HCT116 (cell line): ENCODE data around the gene ITM2C. TPM values are rescaled to one million over a fixed set of nuclear protein-coding genes. Genes with fewer than 3 reads are reported as not detected.

ENCODE experiments used
- ATAC-seq: fragments of 200-7000 bp; cut with Tn5 transposase; 2 replicates; pipeline ENCODE4 v1.9.1; 2020; ENCODE audit warnings: mild to moderate bottlenecking, moderate library complexity
- BruUV-seq: library from RNA; stranded (reverse); fragments of 400-500 nt; replicated peaks from 2 replicates; lab custom pipeline; 2021; lab: Mats Ljungman, UMichigan
- CTCF ChIA-PET: fragments of 300-600 bp; sonication (Branson Sonifier 250); formaldehyde crosslinking; loops from one replicate; lab custom pipeline; 2021; ENCODE audit warnings: antibody characterized with exemption; lab: Charles Lee
- POLR2A ChIA-PET: fragments of 300-600, 350-600 bp; sonication (Branson Sonifier 250); formaldehyde crosslinking; loops from one replicate; lab custom pipeline; 2021; ENCODE audit warnings: antibody characterized with exemption; lab: Charles Lee
- RAD21 ChIA-PET, 2 experiments: fragments of 300-600 bp; sonication (Branson Sonifier 250); formaldehyde crosslinking; loops; one replicate each; lab custom pipeline; 2023; ENCODE audit warnings: low total read pairs in 2 of 2; ENCODE audit not compliant: uncharacterized antibody in 2 of 2, unreplicated experiment in 2 of 2, low non-redundant PET in 1 of 2; lab: Charles Lee
- DNase-seq: peaks from one replicate; pipeline ENCODE4 v3.0.0-alpha.2; 2010; ENCODE audit warnings: low read depth, low spot score
- H2AFZ ChIP-seq: fragments of 200-600 bp; shearing (Covaris generic), sonication (generic); 2 replicates; pipeline ENCODE4 v1.6.1; 2017; ENCODE audit warnings: low read depth, mixed run types, mixed read lengths, antibody characterized with exemption, low read length; ENCODE audit not compliant: poor library complexity, severe bottlenecking
- H3K27ac ChIP-seq: 2 replicates; pipeline ENCODE4 v1.5.1; 2012; ENCODE audit warnings: low read depth, low read length
- H3K27me3 ChIP-seq: fragments of 200-600 bp; sonication (generic); 2 replicates; pipeline ENCODE4 v1.6.1; 2016; ENCODE audit warnings: mixed run types, low read length, mixed read lengths; ENCODE audit not compliant: insufficient read depth
- H3K36me3 ChIP-seq, 2 experiments: fragments of 200-500 bp in 1 of 2; fragments of 200-600 bp in 1 of 2; sonication (Bioruptor generic) in 1 of 2; sonication (generic) in 1 of 2; 2 replicates each; pipeline versions ENCODE4 v1.5.1 to v1.6.1; 2014 to 2016; ENCODE audit warnings: low read length in 2 of 2, inconsistent platforms in 1 of 2, mixed read lengths in 1 of 2, mixed run types in 1 of 2; ENCODE audit not compliant: insufficient read depth in 2 of 2, control insufficient read depth in 1 of 2
- H3K4me1 ChIP-seq, 2 experiments: fragments of 200-600 bp in 1 of 2; sonication (generic) in 1 of 2; 2 replicates each; pipeline versions ENCODE4 v1.5.1 to v1.6.1; 2012 to 2017; ENCODE audit warnings: low read length in 2 of 2, inconsistent platforms in 1 of 2, mild to moderate bottlenecking in 1 of 2, mixed read lengths in 1 of 2, mixed run types in 1 of 2, moderate library complexity in 1 of 2; ENCODE audit not compliant: insufficient read depth in 2 of 2, control insufficient read depth in 1 of 2
- H3K4me2 ChIP-seq: fragments of 200-600 bp; sonication (generic); 2 replicates; pipeline ENCODE4 v1.6.1; 2017; ENCODE audit warnings: mixed run types, low read length, mixed read lengths
- H3K4me3 ChIP-seq, 2 experiments: fragments of 200-600 bp in 1 of 2; sonication (generic) in 1 of 2; replicated peaks in 1 of 2; 2 replicates each; pipeline ENCODE4 v1.5.1; 2011 to 2016; ENCODE audit warnings: low read length in 2 of 2, control low read depth in 1 of 2, low read depth in 1 of 2, mild to moderate bottlenecking in 1 of 2, mixed read lengths in 1 of 2, mixed run types in 1 of 2
- H3K79me2 ChIP-seq: fragments of 200-600 bp; sonication (generic); 2 replicates; pipeline ENCODE4 v1.6.1; 2017; ENCODE audit warnings: mild to moderate bottlenecking, mixed run types, low read length, moderate library complexity, mixed read lengths; ENCODE audit not compliant: insufficient read depth
- H3K9ac ChIP-seq: fragments of 200-600 bp; sonication (generic); 2 replicates; pipeline ENCODE4 v1.6.1; 2016; ENCODE audit warnings: low read length, mixed read lengths
- H3K9me2 ChIP-seq: fragments of 200-600 bp; sonication (generic), shearing (Covaris generic); 2 replicates; pipeline ENCODE4 v1.6.1; 2017; ENCODE audit warnings: mixed run types, mild to moderate bottlenecking, moderate library complexity; ENCODE audit not compliant: insufficient read depth
- H3K9me3 ChIP-seq, 2 experiments: fragments of 200-500 bp in 1 of 2; fragments of 200-600 bp in 1 of 2; sonication (Bioruptor generic) in 1 of 2; sonication (generic) in 1 of 2; 2 replicates each; pipeline ENCODE4 v1.6.1; 2014 to 2017; ENCODE audit warnings: low read length in 2 of 2, mixed read lengths in 2 of 2, inconsistent platforms in 1 of 2, low read depth in 1 of 2, mild to moderate bottlenecking in 1 of 2, mixed run types in 1 of 2, moderate library complexity in 1 of 2; ENCODE audit not compliant: control insufficient read depth in 1 of 2, insufficient read depth in 1 of 2
- H4K20me1 ChIP-seq: fragments of 200-600 bp; sonication (generic), shearing (Covaris generic); 2 replicates; pipeline ENCODE4 v1.6.1; 2017; ENCODE audit warnings: mixed run types, mild to moderate bottlenecking, moderate library complexity; ENCODE audit not compliant: insufficient read depth
- ATF3 ChIP-seq: IDR thresholded peaks from 2 replicates; pipeline ENCODE4 v1.6.1; 2012
- CBX3 ChIP-seq: IDR thresholded peaks from 2 replicates; pipeline ENCODE4 v1.6.1; 2012; ENCODE audit warnings: low read depth
- CEBPB ChIP-seq: IDR thresholded peaks from 2 replicates; pipeline ENCODE4 v1.6.1; 2012; ENCODE audit warnings: low read depth
- CTCF ChIP-seq, 3 experiments: fragments of 200-600 bp in 1 of 3; sonication (generic) in 1 of 3; IDR thresholded peaks in 2 of 3; conservative IDR thresholded peaks in 1 of 3; 2 replicates each; pipeline ENCODE4 v1.5.1; 2012 to 2017; ENCODE audit warnings: low read depth in 2 of 3, low read length in 2 of 3, antibody characterized with exemption in 1 of 3, borderline replicate concordance in 1 of 3, control low read depth in 1 of 3, mild to moderate bottlenecking in 1 of 3, mixed read lengths in 1 of 3, mixed run types in 1 of 3, moderate library complexity in 1 of 3; ENCODE audit not compliant: insufficient read depth in 1 of 3
- EGR1 ChIP-seq: IDR thresholded peaks from 2 replicates; pipeline ENCODE4 v1.6.1; 2012; ENCODE audit warnings: low read depth
- ELF1 ChIP-seq: IDR thresholded peaks from 2 replicates; pipeline ENCODE4 v1.6.1; 2012; ENCODE audit warnings: low read depth, borderline replicate concordance
- EZH2 ChIP-seq: fragments of 200-600 bp; sonication (generic); IDR thresholded peaks from 2 replicates; pipeline ENCODE4 v1.6.1; 2017; ENCODE audit warnings: antibody characterized with exemption, mixed run types
- EZH2phosphoT487 ChIP-seq: fragments of 200-600 bp; IDR thresholded peaks from 2 replicates; pipeline ENCODE4 v1.6.1; 2018; ENCODE audit warnings: antibody characterized with exemption, borderline replicate concordance
- JUND ChIP-seq: IDR thresholded peaks from 2 replicates; pipeline ENCODE4 v1.6.1; 2012
- MAX ChIP-seq: IDR thresholded peaks from 2 replicates; pipeline ENCODE4 v1.6.1; 2012
- RAD21 ChIP-seq: IDR thresholded peaks from 2 replicates; pipeline ENCODE4 v1.6.1; 2012; ENCODE audit warnings: low read depth, mild to moderate bottlenecking
- REST ChIP-seq: IDR thresholded peaks from 2 replicates; pipeline ENCODE4 v1.6.1; 2012; ENCODE audit warnings: low read depth
- SIN3A ChIP-seq: IDR thresholded peaks from 2 replicates; pipeline ENCODE4 v1.6.1; 2012; ENCODE audit warnings: low read depth
- SRF ChIP-seq: IDR thresholded peaks from 2 replicates; pipeline ENCODE4 v1.6.1; 2012; ENCODE audit warnings: low read depth
- TCF7L2 ChIP-seq: IDR thresholded peaks from 2 replicates; pipeline ENCODE4 v1.7.0; 2011; ENCODE audit warnings: borderline replicate concordance, inconsistent platforms; ENCODE audit not compliant: insufficient read depth, insufficient read length; ENCODE audit errors: extremely low read depth
- ZBTB33 ChIP-seq: IDR thresholded peaks from 2 replicates; pipeline ENCODE4 v1.6.1; 2011; ENCODE audit warnings: mild to moderate bottlenecking, low read length, moderate library complexity; ENCODE audit not compliant: insufficient replicate concordance; ENCODE audit errors: extremely low read depth
- ZNF274 ChIP-seq: fragments of 200-500 bp; sonication (Bioruptor generic); IDR thresholded peaks from 2 replicates; pipeline ENCODE4 v1.6.1; 2014; ENCODE audit warnings: mild to moderate bottlenecking, low read depth, low read length, inconsistent platforms
- intact Hi-C: fragments of 100-400 bp; cut with micrococcal nuclease; formaldehyde crosslinking; loops from 2 replicates; pipeline ENCODE4 v1.10.0; 2022
- total RNA-seq: library from RNA; stranded (reverse); gene quantifications from one replicate; pipeline ENCODE4 v1.2.1, GENCODE V29; 2021; ENCODE audit not compliant: unreplicated experiment

ITM2C gene
- total RNA-seq, 1 experiment from 2014 or later: 117 TPM

- CTCF ChIA-PET: interaction anchor here (0.6 to 1.4 kb wide), 6 partner anchors 9 to 41 kb away, joined by 3 to 7 read pairs (median 4); no protein-coding TSS in a partner anchor
- intact Hi-C loops: no loop called here
- no peak overlapping the region for H2AFZ ChIP-seq
- peak overlapping the region; percentile 80 for H3K9ac ChIP-seq
- no peaks in the 10 kb centered on the region for H3K27me3 ChIP-seq
- RAD21 ChIA-PET: no interaction called here
- no peaks in the 10 kb centered on the region for H3K9me3 ChIP-seq
- peak overlapping the region; percentile 66; the same call in 1 of the 2 replicates for H3K27ac ChIP-seq
- ATAC-seq (no peak), DNase-seq (no peak)
- no peaks in the 10 kb centered on the region for H3K9me2 ChIP-seq
- BruUV-seq: no TSS peak
- peak overlapping the region; percentile 80 to 92 for H3K4me3 ChIP-seq
- H4K20me1 ChIP-seq: no peaks in the 10 kb centered on the region
- POLR2A ChIA-PET: interaction anchor here (0.7 kb wide), 1 partner anchor 11 kb away, joined by 3 read pairs; no protein-coding TSS in a partner anchor
- peaks cover 6% of the 10 kb centered on the region; the same call in 1 of the 2 replicates for H3K79me2 ChIP-seq
- peaks cover 24 to 34% of the 10 kb centered on the region in 2 experiments for H3K4me1 ChIP-seq
- peak overlapping the region; percentile 98 for H3K4me2 ChIP-seq
- TF ChIP-seq TCF7L2: no peak
- TF ChIP-seq EZH2: no peak
- TF ChIP-seq MAX: no peak
- no peak for TF ChIP-seq ATF3
- TF ChIP-seq CBX3: no peak
- TF ChIP-seq ELF1: no peak
- no peak for TF ChIP-seq ZBTB33
- TF ChIP-seq RAD21: no peak
- TF ChIP-seq CTCF (IDR thresholded peaks at IDR 0.05 in 2 of 3, conservative IDR thresholded peaks at IDR 0.05 in 1 of 3; ENCODE audit: borderline replicate concordance in 1 of 3, insufficient read depth in 1 of 3, low read depth in 2 of 3, low read length in 2 of 3): no peak
- TF ChIP-seq ZNF274: no peak
- TF ChIP-seq JUND: no peak
- TF ChIP-seq REST: no peak
- no peak for TF ChIP-seq SRF
- TF ChIP-seq CEBPB: no peak
- no peak for TF ChIP-seq SIN3A
- no peak for TF ChIP-seq EGR1
- no peak for TF ChIP-seq EZH2phosphoT487
- H3K36me3 ChIP-seq: no peaks in the 10 kb centered on the region; a peak in 1 of 4 replicates
These were observed 594 bp downstream of the ITM2C start for GRCh38 chr2:230865307-230865765.
